Suppressor macrophage (primary cell): ENCODE results near the gene ITK.
"Not testable (repeated sequence)": the region's sequence is repeated elsewhere in the genome, so short reads cannot be mapped to it uniquely, and the experiment has no call there.

Experiments
- DNase-seq, 4 experiments: peaks; one replicate each; pipeline ENCODE4 v3.0.0-alpha.2; 2020 to 2022

Gene ITK

DNA sequence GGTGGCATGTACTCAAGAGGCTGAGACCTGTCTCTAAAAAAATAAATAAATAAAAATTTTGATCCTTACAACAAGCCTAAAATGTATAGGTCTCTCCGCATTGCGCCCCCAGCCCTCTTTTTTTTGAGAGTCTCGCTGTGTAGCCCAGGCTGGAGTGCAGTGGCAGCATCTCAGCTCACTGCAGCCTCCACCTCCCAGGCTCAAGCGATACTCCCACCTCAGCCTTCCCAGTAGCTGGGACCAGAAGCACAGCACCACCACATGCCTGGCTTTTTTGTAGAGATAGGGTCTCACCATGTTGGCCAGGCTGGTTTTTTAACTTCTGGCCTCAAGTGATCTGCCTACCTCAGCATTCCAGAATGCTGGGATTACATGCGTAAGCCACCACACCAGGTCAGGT, 12.4 kb upstream of the ITK start:
- DNase-seq = no peak

DNA sequence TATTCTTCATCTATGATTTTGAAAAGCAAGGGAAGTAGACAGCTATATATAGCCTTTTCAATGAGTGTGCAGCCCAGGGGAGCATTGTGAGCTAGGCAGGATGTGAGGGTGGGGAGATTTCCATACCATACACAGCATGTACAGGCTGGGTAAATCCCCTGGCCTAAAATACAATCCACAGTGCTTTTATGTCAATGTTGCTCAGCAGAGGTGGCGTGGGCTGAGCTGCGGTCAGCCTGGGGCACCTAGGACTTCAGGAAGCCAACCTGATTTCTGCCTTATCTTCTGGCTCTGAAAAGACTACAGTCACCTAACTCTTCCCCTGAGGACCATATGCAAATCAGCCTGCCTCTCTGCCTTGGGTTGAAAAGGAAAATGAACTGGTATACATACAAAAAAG, 8.2 kb upstream of the ITK start:
- DNase-seq = peak in 2 of 4 experiments; percentile 3 to 12

DNA sequence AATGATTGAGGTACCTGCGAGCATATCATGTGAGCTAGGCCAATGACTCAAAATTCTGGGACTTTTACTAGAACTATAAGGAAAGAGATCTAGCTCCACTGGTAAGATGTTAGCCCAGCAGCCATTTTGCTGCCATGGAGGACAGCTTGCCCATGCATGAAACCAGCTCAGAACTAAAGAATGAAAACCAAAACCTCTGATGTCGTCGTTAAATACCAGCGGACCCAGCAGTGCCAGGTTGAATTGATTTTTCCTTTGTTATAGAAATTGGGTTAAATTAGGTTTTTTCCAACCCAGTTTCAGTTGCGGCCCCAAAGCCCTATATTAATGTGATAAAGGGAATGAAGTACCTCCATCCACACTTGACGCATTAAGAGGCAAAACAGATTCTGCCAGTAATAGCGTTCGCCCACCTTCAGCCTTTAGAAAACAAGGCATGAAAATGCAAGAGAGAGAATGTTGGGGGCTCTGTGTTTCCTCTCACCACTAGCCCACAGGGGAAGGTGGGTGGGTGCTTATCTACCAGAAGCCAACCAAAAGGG, 5.5 kb upstream of the ITK start:
- no peak for DNase-seq

DNA sequence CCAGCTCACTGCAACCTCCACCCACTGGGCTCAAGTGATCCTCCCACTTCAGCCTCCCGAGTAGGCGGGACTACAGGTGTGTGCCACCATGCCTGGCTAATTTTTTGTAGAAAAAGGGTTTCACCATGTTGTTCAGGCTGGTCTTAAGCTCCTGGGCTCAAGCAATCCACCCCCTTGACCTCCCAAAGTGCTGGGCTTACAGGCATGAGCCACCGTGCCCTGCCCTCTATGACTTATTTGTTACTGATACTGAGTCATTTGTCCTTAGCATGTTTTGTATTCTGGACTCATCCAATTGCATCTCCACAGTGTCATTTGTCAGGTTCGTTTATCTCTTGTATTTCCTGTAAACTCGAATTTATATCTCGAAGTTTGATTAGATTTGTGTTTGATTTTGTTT, 2.7 kb upstream of the ITK start:
- DNase-seq = peak in 3 of 4 experiments; percentile 5 to 7 (median 6)

DNA sequence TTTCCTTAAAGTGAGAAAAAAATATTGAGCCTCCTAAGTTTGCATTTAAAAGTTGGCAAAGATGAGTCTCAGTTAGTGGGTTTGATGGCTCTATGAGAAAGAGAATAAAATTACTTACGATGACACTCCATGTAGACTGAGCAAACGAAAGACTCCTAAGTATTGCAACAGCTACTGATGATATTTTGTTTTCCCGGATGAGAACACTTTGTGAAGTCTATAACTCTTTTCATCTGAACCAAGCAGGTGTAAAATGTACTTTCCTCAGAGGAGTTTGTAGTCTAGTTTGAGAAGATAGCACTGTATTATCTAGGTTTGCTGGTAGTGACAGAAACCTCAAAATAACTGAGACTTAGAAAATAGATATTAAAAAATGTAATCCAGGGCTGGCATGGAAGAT, 1.7 kb upstream of the ITK start:
- DNase-seq = no peak

DNA sequence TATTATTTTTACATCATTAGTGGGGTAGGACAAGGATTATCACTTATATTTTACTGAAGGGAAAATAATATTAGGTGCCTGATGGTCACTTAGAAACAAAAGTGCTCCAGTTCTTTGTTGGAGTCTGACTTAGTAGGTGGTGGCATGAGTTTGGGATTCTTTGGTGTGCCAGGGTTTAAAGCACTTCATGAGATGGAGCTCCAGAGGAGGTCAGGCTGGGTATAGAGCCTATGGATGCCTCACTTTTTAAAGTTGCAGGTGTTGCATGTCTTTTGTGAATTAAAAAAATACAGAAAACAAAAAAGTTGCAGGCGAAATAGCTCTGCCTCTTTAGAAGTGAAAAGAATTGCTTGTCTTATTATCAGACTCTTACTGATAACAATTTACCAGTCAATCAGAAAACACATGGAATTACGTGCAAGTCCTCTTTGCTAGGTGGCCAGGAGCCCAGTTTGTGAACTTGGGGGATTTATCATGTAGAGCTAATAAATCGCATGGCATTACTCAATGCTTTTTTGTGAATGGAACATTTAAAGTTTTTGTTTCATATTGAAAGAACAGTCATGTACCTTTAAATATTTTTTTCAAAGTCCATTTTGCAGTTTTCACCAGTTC, 1.6 kb downstream of the ITK start:
- no peak for DNase-seq

DNA sequence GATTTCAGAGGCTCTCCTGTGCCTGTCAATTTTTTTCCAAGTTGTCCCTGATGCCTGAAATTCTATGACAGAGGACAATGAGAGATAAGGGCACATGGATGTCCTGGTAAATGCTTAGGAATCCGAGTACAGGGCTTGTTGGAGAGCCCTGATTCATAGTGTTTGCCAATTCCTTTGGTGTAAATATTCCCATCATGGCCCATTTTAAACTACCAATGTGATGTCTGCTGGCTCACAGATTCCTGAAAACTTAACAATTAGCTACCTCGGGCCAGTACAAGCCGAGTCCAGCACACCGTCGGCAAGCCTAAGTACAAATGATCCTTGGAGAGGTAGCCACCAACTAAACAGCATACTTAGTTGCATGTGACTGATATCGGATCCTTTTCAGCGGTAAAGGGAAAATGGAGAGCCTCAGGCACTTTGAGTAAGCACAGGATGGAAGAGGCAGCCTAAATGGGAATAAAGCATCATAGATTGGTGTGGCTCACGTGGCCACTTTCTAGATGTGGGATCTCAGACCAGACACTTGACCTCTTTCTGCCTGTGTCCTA, 3.6 kb downstream of the ITK start:
- no peak for DNase-seq

DNA sequence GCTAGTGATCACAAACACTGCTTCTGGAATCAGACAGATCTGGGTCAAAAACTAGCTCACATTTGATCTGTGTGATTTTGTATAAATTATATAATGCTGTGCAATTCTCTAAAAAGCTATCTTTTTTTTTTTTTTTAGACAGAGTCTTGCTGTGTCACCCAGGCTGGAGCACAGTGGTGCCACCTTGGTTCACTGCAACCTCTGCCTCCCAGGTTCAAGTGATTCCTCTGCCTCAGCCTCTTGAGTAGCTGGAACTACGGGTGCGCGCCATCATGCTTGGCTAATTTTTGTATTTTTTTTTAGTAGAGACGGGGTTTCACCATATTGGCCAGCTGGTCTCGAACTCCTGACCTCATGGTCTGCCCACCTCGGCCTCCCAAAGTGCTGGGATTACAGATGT, 4.5 kb downstream of the ITK start:
- not testable (repeated sequence) for DNase-seq

DNA sequence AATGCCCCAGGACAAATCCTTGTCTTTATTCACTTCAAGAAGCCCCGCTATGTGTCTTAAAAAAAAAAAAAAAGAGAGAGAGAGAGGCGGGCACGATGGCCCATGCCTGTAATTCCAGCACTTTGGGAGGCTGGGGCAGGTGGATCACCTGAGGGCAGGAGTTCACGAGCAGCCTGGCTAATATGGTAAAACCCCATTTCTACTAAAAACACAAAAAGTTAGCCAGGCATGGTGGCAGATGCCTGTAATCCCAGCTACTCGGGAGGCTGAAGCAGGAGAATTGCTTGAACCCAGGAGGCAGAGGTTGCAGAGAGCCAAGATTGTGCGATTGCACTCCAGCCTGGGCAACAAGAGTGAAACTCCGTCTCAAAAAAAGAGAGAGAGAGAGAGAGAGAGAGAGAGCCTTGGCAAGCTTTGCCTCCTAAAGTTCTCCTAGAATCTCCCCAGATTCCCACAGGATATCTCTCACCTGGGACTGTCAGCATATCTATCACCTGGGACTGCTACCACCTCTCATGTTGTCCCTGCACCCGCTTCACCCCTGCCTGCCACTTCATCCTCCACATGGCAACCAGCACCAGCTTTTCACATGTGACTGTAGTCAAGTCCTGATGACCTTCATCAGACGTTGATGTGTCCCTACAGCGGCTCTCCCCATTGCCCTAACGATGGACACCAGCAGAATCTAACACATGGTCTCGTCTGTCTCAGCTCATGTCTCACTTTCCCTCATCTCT, 5.8 kb downstream of the ITK start:
- no peak for DNase-seq

DNA sequence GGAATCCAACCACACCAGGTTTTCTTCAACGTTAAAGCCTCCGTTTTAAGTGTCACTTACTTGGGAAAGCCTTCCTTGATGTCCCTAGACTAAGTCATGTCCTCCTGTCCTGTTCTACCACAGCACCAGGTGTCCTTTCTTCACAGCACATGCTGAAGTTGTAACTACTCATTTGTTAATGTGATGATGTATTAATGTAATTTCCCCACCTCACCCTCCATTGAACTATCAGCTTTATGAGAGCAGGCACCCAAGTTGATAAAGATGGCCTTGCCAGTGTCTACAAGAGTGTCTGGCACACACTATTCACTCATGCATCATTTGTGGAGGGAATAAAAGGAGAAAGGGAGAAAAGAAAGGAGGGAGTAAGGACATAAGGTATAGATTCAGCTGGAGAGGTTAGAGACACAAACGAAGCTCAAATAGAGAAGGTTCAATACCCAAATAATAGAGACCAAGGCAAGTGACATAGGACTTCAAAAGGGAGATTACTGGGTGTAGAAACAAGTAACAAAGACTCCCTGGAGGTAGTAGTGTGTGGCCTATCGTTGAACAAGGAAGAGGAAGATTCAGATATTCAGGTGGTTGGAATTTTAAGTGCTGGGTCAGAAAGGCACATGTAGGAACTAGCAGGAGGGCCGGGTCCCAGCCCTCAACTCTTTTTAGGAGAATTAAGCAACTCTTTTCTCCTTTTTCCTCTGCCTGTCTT, 6.6 kb downstream of the ITK start:
- DNase-seq = no peak

DNA sequence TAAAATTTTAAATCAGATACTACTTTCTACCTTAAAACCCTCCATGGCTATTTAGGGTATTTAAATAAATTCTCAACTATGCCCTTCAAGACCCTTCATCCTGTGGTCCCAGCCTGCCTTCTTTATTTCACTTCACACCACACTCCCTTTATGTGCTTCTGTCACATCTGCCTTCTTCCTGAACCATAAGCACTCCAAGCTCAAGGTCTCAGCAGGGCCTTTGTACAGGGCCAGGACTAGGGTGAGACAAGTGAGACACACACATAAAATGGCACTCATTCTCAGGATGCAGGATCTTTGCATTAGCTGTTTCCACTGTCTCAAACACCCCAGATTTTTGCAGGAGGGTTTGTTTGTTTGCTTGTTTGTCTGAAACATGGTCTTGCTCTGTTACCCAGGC, 7.6 kb downstream of the ITK start:
- DNase-seq = no peak

DNA sequence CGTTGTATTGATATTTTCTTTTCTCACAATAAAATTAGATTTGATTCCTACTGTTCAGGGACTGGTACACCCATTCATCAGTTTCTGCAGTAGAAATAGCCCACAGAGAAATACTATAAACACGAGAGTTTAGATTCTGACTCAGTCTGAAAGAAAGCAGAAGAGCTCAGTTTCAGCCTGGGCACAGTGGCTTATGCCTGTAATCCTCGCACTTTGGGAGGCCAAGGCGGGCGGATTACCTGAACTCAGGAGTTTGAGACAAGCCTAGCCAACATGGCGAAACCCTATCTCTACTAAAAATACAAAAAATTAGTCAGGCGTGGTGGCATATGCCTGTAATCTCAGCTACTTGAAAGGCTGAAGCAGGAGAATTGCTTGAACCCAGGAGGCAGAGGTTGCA, 8.6 kb downstream of the ITK start:
- DNase-seq = no peak

DNA sequence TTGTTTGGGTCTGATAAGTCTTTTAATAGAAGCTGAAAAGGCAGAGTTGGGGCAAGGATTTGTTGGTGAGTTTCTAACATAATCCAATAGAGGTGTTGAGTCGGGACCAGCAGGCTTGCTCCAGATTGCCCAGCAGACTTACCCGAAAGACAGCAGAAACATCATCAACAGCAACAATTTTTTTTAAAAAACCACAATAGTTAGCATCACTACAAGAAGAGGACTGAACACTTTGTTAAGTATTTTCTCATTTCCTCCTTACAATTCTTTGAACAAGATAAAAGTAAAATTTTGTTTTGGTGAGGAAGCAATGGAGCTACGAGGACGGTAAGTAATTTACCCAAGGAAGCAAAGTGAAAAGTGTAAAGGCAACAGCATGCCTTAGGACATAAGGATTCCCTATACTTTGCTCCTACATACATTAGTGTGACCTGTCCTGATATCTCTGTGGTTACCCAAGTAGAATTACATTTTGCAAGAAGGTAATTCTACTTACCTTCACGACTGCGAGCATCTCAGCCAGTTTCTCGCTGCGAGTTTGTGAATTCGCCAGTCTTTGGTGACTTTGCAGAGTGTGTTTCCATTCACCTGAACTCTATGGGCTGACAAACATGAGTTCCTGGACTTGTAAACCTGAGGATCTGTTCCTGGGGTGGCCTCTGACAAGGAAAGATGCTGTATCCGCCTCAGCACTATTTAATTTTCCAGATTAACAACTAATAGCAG, 13.2 kb downstream of the ITK start:
- no peak for DNase-seq

DNA sequence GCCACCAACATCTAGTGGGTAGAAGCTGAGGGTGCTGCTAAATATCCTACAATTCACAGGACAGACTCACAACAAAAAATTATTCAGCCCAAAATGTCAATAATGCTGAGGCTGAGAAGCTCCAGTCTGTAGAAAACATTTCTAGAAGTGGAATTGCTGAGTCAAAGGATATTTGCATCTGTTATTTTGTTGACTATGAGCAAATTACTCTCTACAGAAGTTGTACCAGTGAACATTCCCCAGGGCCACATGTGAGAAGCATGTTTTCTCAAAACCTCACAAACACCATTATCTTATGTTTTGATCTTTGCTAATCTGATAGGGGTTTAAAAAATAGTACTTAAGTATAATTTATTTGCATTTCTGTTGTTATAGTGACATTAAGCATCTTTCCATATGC, 15.4 kb downstream of the ITK start:
- no peak for DNase-seq

DNA sequence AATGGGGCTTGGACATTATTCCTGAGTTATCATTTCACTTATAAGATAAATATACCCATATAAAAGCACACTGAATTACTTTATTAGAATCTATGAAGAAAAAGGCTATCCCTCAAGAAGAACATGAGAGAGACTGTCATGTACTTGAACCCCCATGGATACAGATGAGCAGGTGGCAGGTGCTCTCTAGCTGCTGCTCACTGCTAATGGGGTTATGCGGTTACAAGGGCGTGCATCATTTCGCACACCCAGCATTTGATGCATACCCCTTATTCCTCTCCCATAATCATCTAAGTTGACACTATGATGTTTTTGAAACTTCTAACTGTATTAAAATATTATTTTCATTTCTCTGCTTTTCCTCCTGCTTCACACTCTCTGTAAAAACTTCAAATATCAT, 16.4 kb downstream of the ITK start:
- DNase-seq = no peak

DNA sequence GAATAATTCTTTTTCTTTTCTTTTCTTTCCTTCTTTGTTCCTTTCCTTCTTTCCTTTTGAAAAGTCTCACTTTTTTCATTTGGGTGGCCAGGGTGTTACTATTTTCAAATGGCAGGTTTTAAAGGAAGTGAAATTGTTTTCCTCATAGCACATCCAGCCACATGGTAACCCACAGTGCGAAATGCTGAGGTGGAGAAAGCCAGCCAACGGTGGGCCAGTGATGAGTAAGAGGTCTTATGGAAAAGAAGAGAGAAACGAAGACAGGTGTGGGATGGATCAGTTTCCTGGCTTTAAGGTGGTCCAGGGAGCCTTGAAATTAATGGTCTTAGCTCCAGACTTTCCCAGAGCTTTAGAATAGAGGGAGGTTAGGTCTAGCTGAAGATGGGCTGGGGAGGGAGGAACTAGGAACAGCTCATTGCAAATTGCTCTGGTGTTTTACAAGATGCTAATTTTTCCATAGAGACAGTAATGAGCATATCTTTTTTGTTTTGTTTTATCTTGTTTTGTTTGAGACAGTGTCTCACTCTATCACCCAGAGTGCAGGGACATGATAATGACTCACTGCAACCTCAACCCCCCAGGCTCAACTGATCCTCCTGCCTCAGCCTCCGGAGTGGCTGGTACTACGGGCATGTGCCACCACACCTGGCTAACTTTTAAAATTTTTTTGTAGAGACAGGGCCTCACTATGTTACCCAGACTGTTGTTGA, 17.8 kb downstream of the ITK start:
- no peak for DNase-seq

DNA sequence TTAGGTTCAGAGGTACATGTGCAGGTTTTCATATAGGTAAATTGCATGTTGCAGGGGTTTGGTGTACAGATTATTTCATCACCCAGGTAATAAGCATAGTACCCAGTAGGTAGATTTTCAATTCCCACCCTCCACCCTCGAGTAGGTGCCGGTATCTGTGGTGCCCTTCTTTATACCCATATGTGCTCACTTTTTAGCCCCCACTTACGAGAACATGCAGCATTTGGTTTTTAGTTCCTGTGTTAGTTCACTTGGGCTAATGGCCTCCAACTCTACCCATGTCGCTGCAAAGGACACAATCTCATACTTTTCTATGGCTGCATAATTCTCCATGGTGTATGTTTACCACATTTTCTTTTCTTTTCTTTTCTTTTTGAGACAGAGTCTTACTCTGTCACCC, 21.2 kb downstream of the ITK start:
- DNase-seq = no peak

DNA sequence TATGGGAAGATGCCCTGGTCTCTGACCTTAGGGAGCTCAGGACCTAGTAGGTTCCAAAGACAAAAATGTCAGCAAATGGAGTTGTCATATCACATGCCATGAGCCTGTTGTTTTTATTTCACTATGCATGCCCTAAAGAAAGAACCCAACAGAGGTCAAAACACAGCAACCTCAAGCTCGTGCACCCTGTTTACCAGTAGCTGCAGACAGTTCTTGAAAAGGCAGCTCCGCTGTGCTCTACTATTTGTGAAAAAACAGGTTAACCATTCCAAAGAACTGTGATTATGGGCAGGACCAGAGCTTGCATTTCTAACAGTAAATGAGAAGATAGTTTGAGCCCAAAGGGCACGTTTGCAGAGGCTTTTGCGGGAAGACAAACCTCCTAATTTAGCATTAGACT, 22.8 kb downstream of the ITK start:
- DNase-seq = no peak

DNA sequence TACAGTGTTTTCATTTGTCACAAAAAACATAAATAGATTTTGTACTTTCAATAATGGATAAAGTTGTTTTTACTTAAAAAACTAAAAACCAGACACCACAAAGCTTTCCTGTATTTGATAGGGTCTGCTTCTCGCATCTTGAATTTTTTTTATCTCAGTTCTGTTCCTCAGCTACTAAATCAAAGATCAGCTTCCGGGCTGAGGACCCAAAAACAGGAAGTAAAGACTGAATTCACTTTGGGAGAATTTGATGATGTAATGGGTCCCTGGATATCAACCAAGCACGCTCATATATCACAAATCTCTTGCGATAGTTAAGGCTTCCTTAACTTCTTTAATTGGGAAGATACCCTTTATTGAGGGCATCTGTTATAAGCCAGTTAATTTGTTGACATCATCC, 24.1 kb downstream of the ITK start:
- peak; percentile 21 to 75 (median 62) for DNase-seq

DNA sequence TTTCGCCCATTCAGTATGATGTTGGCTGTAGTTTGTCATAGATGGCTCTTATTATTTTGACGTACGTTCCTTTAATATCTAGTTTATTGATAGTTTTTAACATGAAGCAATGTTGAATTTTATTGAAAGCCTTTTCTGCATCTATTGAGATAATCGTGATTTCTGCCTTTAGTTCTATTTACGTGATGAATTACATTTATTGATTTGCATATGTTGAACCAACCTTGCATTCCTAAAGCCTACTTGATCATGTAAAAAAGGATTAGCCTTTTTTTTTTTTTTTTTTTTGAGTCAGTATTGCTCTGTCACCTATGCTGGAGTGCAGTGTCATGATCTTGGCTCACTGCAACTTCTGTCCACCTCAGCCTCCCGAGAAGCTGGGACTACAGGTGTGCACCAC, 25.1 kb downstream of the ITK start:
- DNase-seq = no peak

DNA sequence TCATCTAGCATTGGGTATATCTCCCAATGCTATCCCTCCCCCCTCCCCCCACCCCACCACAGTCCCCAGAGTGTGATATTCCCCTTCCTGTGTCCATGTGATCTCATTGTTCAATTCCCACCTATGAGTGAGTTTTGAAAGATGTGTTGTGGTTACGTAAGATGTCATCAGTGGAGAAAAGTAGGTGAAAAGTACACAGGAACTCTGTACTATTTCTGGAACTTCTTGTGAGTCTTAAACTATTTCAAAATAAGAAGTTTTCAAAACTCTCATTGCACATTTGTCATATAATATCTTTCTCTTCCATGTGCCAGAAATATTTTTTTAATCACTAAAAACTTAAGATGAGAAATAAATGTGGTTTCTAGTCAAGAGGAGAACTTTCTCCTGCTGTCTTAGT, 30.0 kb downstream of the ITK start:
- peak in 2 of 4 experiments; percentile 48 to 50 for DNase-seq

DNA sequence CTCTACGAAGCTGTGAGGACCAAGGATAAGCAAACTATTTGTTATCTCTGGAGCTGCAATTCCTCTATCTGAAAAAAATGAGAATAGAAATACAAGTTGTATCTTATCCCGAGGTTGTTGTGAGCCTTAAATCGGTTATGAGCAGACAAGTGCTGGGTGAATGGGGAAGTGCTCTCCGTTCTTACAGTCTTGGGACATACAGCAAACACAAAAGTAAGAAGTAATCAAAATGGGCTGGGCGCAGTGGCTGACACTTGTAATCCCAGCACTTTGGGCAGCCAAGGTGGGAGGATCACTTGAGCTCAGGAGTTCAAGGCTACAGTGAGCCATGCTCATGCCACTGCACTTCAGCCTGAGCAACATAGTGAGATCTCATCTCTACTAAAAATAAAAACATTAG, 31.7 kb downstream of the ITK start:
- peak; percentile 54 to 75 (median 69) for DNase-seq
